Stomach (tissue), 4 donors: Measurements from ENCODE around the gene KIAA1191.

Experiments used
- EP300 ChIP-seq: sonication (generic); formaldehyde crosslinking; IDR thresholded peaks from one replicate; pipeline ENCODE4 v1.6.1; 2017; ENCODE audit warnings: antibody characterized with exemption
- POLR2A ChIP-seq, 4 donors: fragments of 450-650 bp; IDR thresholded peaks; one replicate each; pipeline ENCODE4 v1.6.1; 2016; ENCODE audit warnings: antibody characterized with exemption in 4 of 4, control low read depth in 2 of 4, mild to moderate bottlenecking in 1 of 4, moderate library complexity in 1 of 4
- POLR2AphosphoS5 ChIP-seq, 3 donors: sonication (generic); formaldehyde crosslinking; IDR thresholded peaks; one replicate each; pipeline ENCODE4 v1.6.1; 2016; ENCODE audit warnings: antibody characterized with exemption in 3 of 3
- TF ChIP-seq, protein P1 (sequence below), 7 experiments: fragments of 450-650 bp in 4 of 7; fragments of 200-600 bp in 3 of 7; sonication (generic) in 3 of 7; IDR thresholded peaks; one replicate each; pipeline ENCODE4 v1.5.1; 2016 to 2019; ENCODE audit warnings: antibody characterized with exemption in 7 of 7, control low read depth in 2 of 7, mild to moderate bottlenecking in 1 of 7

DNA sequence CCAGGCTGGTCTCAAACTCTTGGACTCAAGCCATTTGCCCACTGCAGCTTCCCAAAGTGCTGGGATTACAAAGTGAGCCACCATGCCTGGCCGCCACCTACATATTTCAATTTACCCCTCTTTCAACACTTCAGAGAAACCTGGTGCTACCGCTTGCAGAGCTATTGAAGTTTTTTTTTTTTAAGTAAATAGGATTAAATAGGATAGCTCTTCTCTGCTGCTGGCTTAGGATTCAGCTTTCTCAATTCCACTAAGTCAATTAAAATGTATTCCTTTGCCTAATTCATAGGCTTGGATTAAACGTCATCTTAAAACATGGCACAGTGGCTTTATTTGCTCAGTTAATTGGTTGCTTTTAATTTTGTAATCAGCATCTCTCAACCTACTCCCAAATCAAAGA lies 41.0 kb downstream of the KIAA1191 start:
- TF ChIP-seq, protein P1, sequence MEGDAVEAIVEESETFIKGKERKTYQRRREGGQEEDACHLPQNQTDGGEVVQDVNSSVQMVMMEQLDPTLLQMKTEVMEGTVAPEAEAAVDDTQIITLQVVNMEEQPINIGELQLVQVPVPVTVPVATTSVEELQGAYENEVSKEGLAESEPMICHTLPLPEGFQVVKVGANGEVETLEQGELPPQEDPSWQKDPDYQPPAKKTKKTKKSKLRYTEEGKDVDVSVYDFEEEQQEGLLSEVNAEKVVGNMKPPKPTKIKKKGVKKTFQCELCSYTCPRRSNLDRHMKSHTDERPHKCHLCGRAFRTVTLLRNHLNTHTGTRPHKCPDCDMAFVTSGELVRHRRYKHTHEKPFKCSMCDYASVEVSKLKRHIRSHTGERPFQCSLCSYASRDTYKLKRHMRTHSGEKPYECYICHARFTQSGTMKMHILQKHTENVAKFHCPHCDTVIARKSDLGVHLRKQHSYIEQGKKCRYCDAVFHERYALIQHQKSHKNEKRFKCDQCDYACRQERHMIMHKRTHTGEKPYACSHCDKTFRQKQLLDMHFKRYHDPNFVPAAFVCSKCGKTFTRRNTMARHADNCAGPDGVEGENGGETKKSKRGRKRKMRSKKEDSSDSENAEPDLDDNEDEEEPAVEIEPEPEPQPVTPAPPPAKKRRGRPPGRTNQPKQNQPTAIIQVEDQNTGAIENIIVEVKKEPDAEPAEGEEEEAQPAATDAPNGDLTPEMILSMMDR (IDR thresholded peaks at IDR 0.05): no peak
- TF ChIP-seq EP300: no peak
- no peak for TF ChIP-seq POLR2AphosphoS5 (IDR thresholded peaks at IDR 0.05)
- no peak for TF ChIP-seq POLR2A (IDR thresholded peaks at IDR 0.05)
